Vagina (tissue), 2 donors: ENCODE results near the gene KRTAP10-4.

Experiments used
- POLR2AphosphoS5 ChIP-seq, 2 donors: sonication (generic); formaldehyde crosslinking; IDR thresholded peaks; one replicate each; pipeline ENCODE4 v1.9.0; 2017; ENCODE audit warnings: antibody characterized with exemption in 2 of 2, mild to moderate bottlenecking in 2 of 2, low read depth in 1 of 2; ENCODE audit not compliant: insufficient read depth in 1 of 2
- TF ChIP-seq, protein P1 (sequence below), 3 experiments: fragments of 450-650 bp in 2 of 3; fragments of 200-600 bp in 1 of 3; sonication (generic) in 1 of 3; IDR thresholded peaks; one replicate each; pipeline ENCODE4 v1.5.1; 2017 to 2019; ENCODE audit warnings: antibody characterized with exemption in 3 of 3, mild to moderate bottlenecking in 2 of 3, moderate library complexity in 2 of 3

DNA sequence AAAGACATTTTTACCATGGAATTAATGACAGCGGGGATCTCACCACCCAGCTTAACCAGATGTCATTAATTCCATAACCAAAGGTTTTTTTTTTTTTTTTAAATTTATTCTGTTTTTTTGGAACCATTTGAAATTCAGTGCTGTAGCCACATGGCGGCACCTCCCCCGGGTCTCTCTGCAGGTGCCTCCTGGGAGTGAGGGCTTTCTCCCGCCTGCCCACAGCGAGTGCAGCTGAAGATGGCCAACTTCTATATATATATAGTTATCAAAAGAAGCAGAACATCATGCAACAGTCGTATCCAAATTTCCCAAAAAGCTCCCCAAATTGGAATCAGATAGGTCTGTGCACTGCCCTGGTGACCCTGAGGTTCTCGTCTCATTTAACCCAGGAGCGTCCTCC is 41.9 kb downstream of the KRTAP10-4 start:
- TF ChIP-seq, protein P1, sequence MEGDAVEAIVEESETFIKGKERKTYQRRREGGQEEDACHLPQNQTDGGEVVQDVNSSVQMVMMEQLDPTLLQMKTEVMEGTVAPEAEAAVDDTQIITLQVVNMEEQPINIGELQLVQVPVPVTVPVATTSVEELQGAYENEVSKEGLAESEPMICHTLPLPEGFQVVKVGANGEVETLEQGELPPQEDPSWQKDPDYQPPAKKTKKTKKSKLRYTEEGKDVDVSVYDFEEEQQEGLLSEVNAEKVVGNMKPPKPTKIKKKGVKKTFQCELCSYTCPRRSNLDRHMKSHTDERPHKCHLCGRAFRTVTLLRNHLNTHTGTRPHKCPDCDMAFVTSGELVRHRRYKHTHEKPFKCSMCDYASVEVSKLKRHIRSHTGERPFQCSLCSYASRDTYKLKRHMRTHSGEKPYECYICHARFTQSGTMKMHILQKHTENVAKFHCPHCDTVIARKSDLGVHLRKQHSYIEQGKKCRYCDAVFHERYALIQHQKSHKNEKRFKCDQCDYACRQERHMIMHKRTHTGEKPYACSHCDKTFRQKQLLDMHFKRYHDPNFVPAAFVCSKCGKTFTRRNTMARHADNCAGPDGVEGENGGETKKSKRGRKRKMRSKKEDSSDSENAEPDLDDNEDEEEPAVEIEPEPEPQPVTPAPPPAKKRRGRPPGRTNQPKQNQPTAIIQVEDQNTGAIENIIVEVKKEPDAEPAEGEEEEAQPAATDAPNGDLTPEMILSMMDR (IDR thresholded peaks at IDR 0.05): no peak
- no peak for TF ChIP-seq POLR2AphosphoS5 (IDR thresholded peaks at IDR 0.05; ENCODE audit: insufficient read depth in 1 of 2, low read depth in 1 of 2)
